ENCODE measurements around the gene NSG1.

Gene NSG1

GRCh38 chr4:4388311-4388790 lies 1.4 kb downstream of the NSG1 start:
- H3K9me3 ChIP-seq (ENCODE audit: insufficient read depth, low read depth, low read length): no peaks in the 10 kb centered on the region
- no peaks in the 10 kb centered on the region for H4K20me1 ChIP-seq (ENCODE audit: insufficient read depth, low read length, poor library complexity, severe bottlenecking)
- no peak overlapping the region for H2AFZ ChIP-seq (ENCODE audit: low read length)
- H3K9me2 ChIP-seq (replicated peaks; ENCODE audit: low read depth, low read length): no peaks in the 10 kb centered on the region
- H3K36me3 ChIP-seq (ENCODE audit: insufficient read depth, low read length): no peaks in the 10 kb centered on the region
- H3K79me2 ChIP-seq (ENCODE audit: insufficient read depth, low read length): no peaks in the 10 kb centered on the region
- no peak overlapping the region for H3K4me2 ChIP-seq (ENCODE audit: low read depth, low read length, poor library complexity, severe bottlenecking)
- no peak for TF ChIP-seq CTCF (conservative IDR thresholded peaks at IDR 0.05; ENCODE audit: low read length)
- TF ChIP-seq EZH2phosphoT487 (IDR thresholded peaks at IDR 0.05; ENCODE audit: borderline replicate concordance): no peak
- no peak overlapping the region for H3K9ac ChIP-seq (ENCODE audit: low read depth, low read length, poor library complexity, severe bottlenecking)
- H3K4me3 ChIP-seq (ENCODE audit: low read length, poor library complexity, severe bottlenecking): no peak overlapping the region
- peaks cover 24% of the 10 kb centered on the region for H3K27me3 ChIP-seq (ENCODE audit: insufficient read depth, low read length, poor library complexity, severe bottlenecking)
- H3K4me1 ChIP-seq (ENCODE audit: insufficient read depth, low read length, poor library complexity, severe bottlenecking): peaks cover 11% of the 10 kb centered on the region
- H3F3A ChIP-seq (ENCODE audit: low read depth): no peaks in the 10 kb centered on the region

- H3K4me1 ChIP-seq (ENCODE audit: insufficient read depth, low read length, poor library complexity, severe bottlenecking): peaks cover 11% of the 10 kb centered on the region
- no peak for TF ChIP-seq CTCF (conservative IDR thresholded peaks at IDR 0.05; ENCODE audit: low read length)
- TF ChIP-seq EZH2phosphoT487 (IDR thresholded peaks at IDR 0.05; ENCODE audit: borderline replicate concordance): no peak
- peaks cover 24% of the 10 kb centered on the region for H3K27me3 ChIP-seq (ENCODE audit: insufficient read depth, low read length, poor library complexity, severe bottlenecking)
- no peak overlapping the region for H3K4me2 ChIP-seq (ENCODE audit: low read depth, low read length, poor library complexity, severe bottlenecking)
- no peaks in the 10 kb centered on the region for H3F3A ChIP-seq (ENCODE audit: low read depth)
- no peak overlapping the region for H3K4me3 ChIP-seq (ENCODE audit: low read length, poor library complexity, severe bottlenecking)
- H3K36me3 ChIP-seq (ENCODE audit: insufficient read depth, low read length): no peaks in the 10 kb centered on the region
- no peaks in the 10 kb centered on the region for H3K79me2 ChIP-seq (ENCODE audit: insufficient read depth, low read length)
- no peak overlapping the region for H3K9ac ChIP-seq (ENCODE audit: low read depth, low read length, poor library complexity, severe bottlenecking)
- no peaks in the 10 kb centered on the region for H4K20me1 ChIP-seq (ENCODE audit: insufficient read depth, low read length, poor library complexity, severe bottlenecking)
- H3K9me2 ChIP-seq (replicated peaks; ENCODE audit: low read depth, low read length): no peaks in the 10 kb centered on the region
- H2AFZ ChIP-seq (ENCODE audit: low read length): no peak overlapping the region
- H3K9me3 ChIP-seq (ENCODE audit: insufficient read depth, low read depth, low read length): no peaks in the 10 kb centered on the region
Observed at GRCh38 chr4:4388836-4389575, 2.1 kb downstream of the NSG1 start.

GRCh38 chr4:4390046-4390445 lies 3.1 kb downstream of the NSG1 start:
- no peaks in the 10 kb centered on the region for H3K36me3 ChIP-seq (ENCODE audit: insufficient read depth, low read length)
- H3K9me2 ChIP-seq (replicated peaks; ENCODE audit: low read depth, low read length): no peaks in the 10 kb centered on the region
- peaks cover 24% of the 10 kb centered on the region for H3K27me3 ChIP-seq (ENCODE audit: insufficient read depth, low read length, poor library complexity, severe bottlenecking)
- H4K20me1 ChIP-seq (ENCODE audit: insufficient read depth, low read length, poor library complexity, severe bottlenecking): no peaks in the 10 kb centered on the region
- H3K4me3 ChIP-seq (ENCODE audit: low read length, poor library complexity, severe bottlenecking): no peak overlapping the region
- no peaks in the 10 kb centered on the region for H3K79me2 ChIP-seq (ENCODE audit: insufficient read depth, low read length)
- TF ChIP-seq EZH2phosphoT487 (IDR thresholded peaks at IDR 0.05; ENCODE audit: borderline replicate concordance): no peak
- no peak for TF ChIP-seq CTCF (conservative IDR thresholded peaks at IDR 0.05; ENCODE audit: low read length)
- peaks cover 9% of the 10 kb centered on the region for H3K4me1 ChIP-seq (ENCODE audit: insufficient read depth, low read length, poor library complexity, severe bottlenecking)
- H3K9ac ChIP-seq (ENCODE audit: low read depth, low read length, poor library complexity, severe bottlenecking): no peak overlapping the region
- no peaks in the 10 kb centered on the region for H3K9me3 ChIP-seq (ENCODE audit: insufficient read depth, low read depth, low read length)
- H3K4me2 ChIP-seq (ENCODE audit: low read depth, low read length, poor library complexity, severe bottlenecking): no peak overlapping the region
- H2AFZ ChIP-seq (ENCODE audit: low read length): no peak overlapping the region
- no peaks in the 10 kb centered on the region for H3F3A ChIP-seq (ENCODE audit: low read depth)
